ENCODE measurements around the gene IGFBP6. TPM values are rescaled to one million over a fixed set of nuclear protein-coding genes. Genes with fewer than 3 reads are reported as not detected.

Gene IGFBP6
- total RNA-seq, 1 donor from 2014 or later = not detected

- H3K36me3 Mint-ChIP-seq (ENCODE audit: low read depth) = peaks cover 20% of the 10 kb centered on the region
Measured at GRCh38 chr12:53063708-53064612, 33.5 kb upstream of the IGFBP6 start.

GRCh38 chr12:53064613-53065436, 32.6 kb upstream of the IGFBP6 start:
- Mint-ChIP-seq H3K36me3 (ENCODE audit: low read depth) (peaks cover 24% of the 10 kb centered on the region), H3K4me3 (no peak overlapping the region), H3K4me1 (peaks cover 8% of the 10 kb centered on the region), H3K9me3 (no peaks in the 10 kb centered on the region), H3K27ac (no peak overlapping the region), H3K27me3 (no peaks in the 10 kb centered on the region)
- intact Hi-C loops (cut with micrococcal nuclease) = no loop called here
- no peak for DNase-seq

More at GRCh38 chr12:53063708-53064612, 33.5 kb upstream of the IGFBP6 start:
- H3K4me1 Mint-ChIP-seq = peaks cover 8% of the 10 kb centered on the region
- DNase-seq = no peak
- no peaks in the 10 kb centered on the region for H3K27me3 Mint-ChIP-seq
- H3K9me3 Mint-ChIP-seq = no peaks in the 10 kb centered on the region
- intact Hi-C loops (cut with micrococcal nuclease) = no loop called here
- no peak overlapping the region for H3K4me3 Mint-ChIP-seq
- no peak overlapping the region for H3K27ac Mint-ChIP-seq

DNA sequence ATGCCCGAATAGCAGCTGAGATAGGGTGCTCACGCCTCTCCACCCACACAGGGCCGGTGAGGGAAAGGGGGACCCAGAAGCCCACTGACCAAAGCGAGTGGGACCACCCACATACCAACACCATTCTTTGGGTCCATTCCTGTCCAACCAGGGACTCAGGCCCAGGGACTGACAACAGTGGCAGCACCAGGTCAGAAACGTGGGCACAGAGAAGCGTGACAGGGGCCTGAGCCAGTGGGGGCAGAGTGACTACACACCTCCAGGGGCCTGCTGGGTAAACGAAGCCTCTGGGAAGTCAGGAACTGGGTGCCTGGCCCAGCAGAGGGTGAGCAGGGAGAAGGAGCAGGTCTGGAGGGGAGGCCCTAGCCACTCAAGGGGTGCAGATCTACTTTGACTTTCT, 32.0 kb upstream of the IGFBP6 start:
- Mint-ChIP-seq H3K4me3 (no peak overlapping the region), H3K27ac (no peak overlapping the region), H3K9me3 (no peaks in the 10 kb centered on the region), H3K36me3 (ENCODE audit: low read depth) (peaks cover 28% of the 10 kb centered on the region), H3K27me3 (no peaks in the 10 kb centered on the region), H3K4me1 (peaks cover 8% of the 10 kb centered on the region)
- intact Hi-C loops (cut with micrococcal nuclease) = no loop called here
- DNase-seq = no peak

DNA sequence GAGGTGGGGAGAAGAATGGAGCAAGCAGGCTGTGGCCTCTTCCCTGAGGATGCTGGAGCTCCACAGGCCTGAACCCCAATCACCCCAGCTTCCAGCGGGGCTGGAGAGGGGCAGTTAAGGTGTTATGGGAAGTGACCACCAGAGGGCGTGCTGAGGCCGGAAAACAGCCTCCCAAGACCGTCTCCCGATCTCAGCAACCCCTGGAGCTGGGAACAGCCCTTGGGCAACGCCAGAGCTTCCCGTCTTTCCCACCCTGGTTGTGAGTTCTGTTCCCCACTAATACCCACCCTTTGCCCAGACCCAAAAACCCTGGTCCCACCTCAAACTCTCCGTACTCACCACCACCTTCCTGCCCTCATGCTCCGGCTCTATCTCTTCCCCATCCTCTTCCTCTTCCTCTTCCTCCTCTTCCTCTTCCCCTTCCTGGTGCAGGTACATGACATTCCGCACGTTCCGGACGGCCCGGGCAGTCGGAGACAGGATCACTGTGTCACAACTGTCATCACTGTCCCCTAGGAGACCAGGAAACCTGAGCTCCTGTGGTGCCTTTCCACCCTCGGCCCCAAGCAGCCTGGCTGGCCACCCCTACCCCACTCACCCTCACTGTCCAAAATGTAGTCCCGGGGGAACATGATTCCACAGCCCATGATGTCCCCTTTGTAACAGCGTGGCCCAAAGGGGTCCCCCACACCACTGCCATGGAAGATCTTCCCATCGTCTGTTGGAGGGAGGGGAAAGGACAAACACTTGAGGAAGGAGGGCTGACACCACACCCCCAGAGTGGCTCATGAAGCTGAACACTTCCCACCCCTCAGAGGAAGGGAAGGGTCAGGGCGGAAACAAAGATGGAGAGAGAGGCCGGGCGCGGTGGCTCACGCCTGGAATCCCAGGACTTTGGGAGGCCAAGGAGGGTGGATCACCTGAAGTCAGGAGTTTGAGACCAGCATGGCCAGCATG, 31.2 kb upstream of the IGFBP6 start:
- peaks cover 32% of the 10 kb centered on the region for H3K36me3 Mint-ChIP-seq (ENCODE audit: low read depth)
- H3K4me3 Mint-ChIP-seq = no peak overlapping the region
- no peaks in the 10 kb centered on the region for H3K9me3 Mint-ChIP-seq
- H3K27me3 Mint-ChIP-seq = no peaks in the 10 kb centered on the region
- DNase-seq = peak; percentile 91
- intact Hi-C loops (cut with micrococcal nuclease) = loop anchor here (1.0 kb wide), 1 partner anchor 33 kb away; no protein-coding TSS in a partner anchor
- H3K4me1 Mint-ChIP-seq = peaks cover 8% of the 10 kb centered on the region
- peak overlapping the region; percentile 9 for H3K27ac Mint-ChIP-seq

- DNase-seq = no peak
- no peaks in the 10 kb centered on the region for H3K27me3 Mint-ChIP-seq
- intact Hi-C loops (cut with micrococcal nuclease) = no loop called here
- no peak overlapping the region for H3K27ac Mint-ChIP-seq
- peaks cover 32% of the 10 kb centered on the region for H3K36me3 Mint-ChIP-seq (ENCODE audit: low read depth)
- no peak overlapping the region for H3K4me3 Mint-ChIP-seq
- H3K9me3 Mint-ChIP-seq = no peaks in the 10 kb centered on the region
- peaks cover 10% of the 10 kb centered on the region for H3K4me1 Mint-ChIP-seq
Measured at GRCh38 chr12:53067074-53067992, 30.1 kb upstream of the IGFBP6 start.

DNA sequence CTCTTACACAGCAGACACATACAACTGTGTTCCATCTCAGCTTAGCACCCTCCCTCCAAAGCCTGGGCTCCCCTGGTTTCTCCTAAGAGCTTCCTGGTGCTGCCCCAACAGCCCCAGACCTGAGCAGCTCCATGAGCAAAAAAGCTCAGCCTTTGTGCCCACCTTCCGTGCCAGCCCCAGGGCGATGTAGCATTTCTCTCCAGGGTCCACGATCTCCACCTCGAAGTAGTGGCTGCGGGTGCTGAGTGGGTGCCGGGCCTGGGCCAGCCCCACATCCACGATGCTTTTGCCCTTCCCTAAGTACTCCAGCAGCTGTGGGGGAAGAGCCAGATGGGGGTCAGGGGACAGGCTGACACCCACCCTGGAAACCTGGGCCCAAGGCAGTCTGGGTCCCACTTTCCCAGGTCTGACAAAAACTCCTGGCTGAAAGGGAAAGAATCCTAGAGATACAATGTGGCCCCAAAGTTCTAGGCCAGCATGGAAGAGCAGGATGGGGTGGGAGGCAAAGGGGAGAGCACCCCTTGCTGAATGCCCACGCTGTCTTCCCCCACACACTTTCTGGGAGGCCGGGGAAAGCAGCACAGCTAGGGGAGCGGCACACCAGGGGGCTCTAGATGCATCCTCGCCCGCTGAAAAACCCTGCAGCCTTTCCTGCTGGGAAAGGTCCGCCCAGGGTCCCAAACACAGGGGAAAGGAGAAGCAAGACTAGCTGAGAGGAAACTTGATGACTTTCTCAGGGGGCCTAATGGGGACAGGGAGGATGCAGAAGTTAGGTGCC, 29.3 kb upstream of the IGFBP6 start:
- Mint-ChIP-seq H3K36me3 (ENCODE audit: low read depth) (peaks cover 37% of the 10 kb centered on the region), H3K9me3 (no peaks in the 10 kb centered on the region), H3K4me1 (peaks cover 10% of the 10 kb centered on the region), H3K4me3 (no peak overlapping the region), H3K27me3 (no peaks in the 10 kb centered on the region), H3K27ac (no peak overlapping the region)
- no peak for DNase-seq
- intact Hi-C loops (cut with micrococcal nuclease) = no loop called here

DNA sequence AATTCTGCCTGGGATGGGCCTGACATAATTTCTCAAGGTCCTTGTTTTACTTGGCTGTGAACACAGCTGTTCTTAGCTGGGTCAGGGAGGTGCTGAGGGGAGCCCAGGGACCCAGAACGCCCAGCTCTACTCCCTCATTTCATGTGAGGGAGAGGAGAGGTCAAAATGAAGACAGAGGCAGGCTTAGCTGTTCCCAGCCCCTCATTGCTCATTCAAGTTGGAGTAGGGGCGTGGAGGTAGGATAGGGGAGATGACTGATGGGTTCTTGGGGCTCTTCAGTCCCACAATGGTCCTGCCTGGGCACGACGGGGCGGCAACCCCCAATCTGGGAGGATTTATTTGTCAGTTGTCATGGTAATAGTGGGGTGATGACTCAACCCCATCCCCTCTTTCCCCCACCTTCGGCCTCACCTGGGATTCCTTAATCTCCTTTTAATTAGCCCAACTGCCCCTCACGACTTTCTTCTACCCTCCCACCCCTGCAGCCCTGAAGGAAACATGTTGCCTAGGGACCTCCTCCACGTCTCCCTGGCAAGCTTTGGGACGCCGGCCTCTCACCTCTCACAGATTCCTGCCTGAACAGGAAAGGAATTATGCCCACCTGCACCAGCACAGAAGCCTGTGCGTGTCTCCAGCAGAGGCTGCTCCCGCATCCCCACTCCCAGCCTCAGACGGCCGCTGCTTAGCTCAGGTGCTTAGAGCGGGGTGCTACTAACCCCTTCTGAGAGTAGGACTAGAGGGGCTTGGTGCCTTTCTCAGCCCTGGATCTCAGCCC, 28.5 kb upstream of the IGFBP6 start:
- Mint-ChIP-seq H3K27me3 (no peaks in the 10 kb centered on the region), H3K36me3 (ENCODE audit: low read depth) (peaks cover 40% of the 10 kb centered on the region), H3K27ac (no peak overlapping the region), H3K9me3 (no peaks in the 10 kb centered on the region), H3K4me1 (peaks cover 10% of the 10 kb centered on the region), H3K4me3 (no peak overlapping the region)
- intact Hi-C loops (cut with micrococcal nuclease) = no loop called here
- no peak for DNase-seq

- Mint-ChIP-seq H3K27me3 (no peaks in the 10 kb centered on the region), H3K4me1 (peaks cover 12% of the 10 kb centered on the region), H3K36me3 (ENCODE audit: low read depth) (peaks cover 41% of the 10 kb centered on the region), H3K27ac (no peak overlapping the region), H3K4me3 (no peak overlapping the region), H3K9me3 (no peaks in the 10 kb centered on the region)
- DNase-seq = no peak
- intact Hi-C loops (cut with micrococcal nuclease) = no loop called here
Measured at GRCh38 chr12:53069621-53070410, 27.7 kb upstream of the IGFBP6 start.

DNA sequence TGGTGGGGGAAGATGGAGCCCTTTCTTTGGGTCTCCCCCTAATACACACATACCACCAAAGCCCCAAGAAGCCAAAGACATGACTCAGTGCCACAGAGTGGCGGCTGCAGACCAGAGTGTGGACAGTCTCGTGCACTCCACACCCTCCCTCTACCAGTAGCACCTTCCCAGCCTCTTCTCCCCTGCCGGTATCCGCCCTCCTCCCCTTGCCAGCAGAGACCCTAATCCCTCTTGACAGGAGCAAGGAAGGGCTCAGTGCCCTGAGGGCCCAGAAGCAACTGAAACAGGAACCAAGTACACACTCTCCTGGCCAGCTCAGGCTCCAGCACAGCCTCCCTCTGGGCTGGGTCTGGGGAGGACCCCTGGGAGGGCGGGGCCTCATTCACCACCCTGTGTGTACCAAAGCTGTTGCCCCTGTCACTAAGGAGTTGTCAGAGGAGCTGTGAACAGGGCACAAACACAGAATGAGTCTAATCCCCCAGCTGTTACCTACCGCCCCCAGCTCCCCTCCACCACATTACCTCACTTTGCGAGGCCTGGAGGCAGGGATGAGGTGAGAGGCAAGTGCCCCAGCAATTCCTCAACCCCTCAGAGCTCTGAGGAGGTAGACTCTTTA, 26.5 kb upstream of the IGFBP6 start:
- Mint-ChIP-seq H3K27ac (no peak overlapping the region), H3K4me3 (no peak overlapping the region), H3K27me3 (no peaks in the 10 kb centered on the region), H3K4me1 (peaks cover 9% of the 10 kb centered on the region), H3K36me3 (ENCODE audit: low read depth) (peaks cover 41% of the 10 kb centered on the region), H3K9me3 (no peaks in the 10 kb centered on the region)
- no peak for DNase-seq
- intact Hi-C loops (cut with micrococcal nuclease) = no loop called here

DNA sequence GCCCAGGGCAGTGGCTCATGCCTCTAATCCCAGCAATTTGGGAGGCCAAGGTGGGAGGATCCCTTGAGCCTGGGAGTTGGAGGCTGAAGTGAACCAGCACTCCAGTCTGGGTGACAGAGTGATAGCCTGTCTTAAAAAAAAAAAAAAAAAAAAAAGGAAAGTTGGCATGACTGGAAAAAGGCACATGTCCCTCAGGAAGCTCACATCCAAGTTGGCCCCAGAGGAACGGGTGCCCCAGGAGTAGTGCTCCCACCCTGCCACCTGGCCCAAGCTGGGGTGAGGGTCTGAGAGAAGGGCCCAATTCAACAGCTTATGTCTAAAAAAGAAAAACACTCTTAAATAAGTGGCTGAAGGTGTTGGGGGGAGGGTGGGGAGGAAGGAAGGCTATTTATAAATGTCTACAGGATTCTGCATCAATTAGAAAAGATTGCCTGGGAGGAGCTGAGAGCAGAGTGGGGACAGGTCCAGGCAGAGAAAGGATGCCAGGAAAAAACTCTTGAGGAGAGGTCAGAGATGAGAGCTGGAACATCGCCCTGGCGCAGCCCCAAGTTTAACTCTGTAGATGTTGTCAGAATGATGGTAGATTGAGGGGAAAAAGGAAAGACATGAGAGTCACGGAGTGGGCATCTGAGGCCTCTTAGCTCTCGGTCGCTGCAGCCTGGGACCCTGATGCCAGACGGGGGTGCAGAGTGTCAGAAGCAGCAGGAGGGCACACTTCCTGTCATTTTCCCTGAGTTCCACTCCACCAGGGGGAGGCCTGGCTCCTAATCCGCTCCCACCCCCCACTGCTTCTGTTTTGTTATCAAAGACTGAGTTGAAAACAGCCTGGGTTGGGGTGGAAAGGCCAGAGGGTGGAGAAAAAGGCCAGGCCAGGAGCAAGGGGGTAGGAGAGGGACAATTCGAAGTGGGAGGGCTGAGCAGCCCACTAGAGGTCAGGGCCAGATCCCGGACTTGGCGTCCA, 25.6 kb upstream of the IGFBP6 start:
- no peaks in the 10 kb centered on the region for H3K27me3 Mint-ChIP-seq
- intact Hi-C loops (cut with micrococcal nuclease) = no loop called here
- no peak overlapping the region for H3K27ac Mint-ChIP-seq
- H3K4me1 Mint-ChIP-seq = peaks cover 5% of the 10 kb centered on the region
- H3K36me3 Mint-ChIP-seq (ENCODE audit: low read depth) = peaks cover 41% of the 10 kb centered on the region
- no peak for DNase-seq
- H3K9me3 Mint-ChIP-seq = no peaks in the 10 kb centered on the region
- no peak overlapping the region for H3K4me3 Mint-ChIP-seq
